ENCODE data around the gene NCKAP1.

The NCKAP1 gene

GRCh38 chr2:182951948-182952663 is 86.2 kb downstream of the NCKAP1 start:
- peak; percentile 72 for DNase-seq (ENCODE audit: low read depth)

DNA sequence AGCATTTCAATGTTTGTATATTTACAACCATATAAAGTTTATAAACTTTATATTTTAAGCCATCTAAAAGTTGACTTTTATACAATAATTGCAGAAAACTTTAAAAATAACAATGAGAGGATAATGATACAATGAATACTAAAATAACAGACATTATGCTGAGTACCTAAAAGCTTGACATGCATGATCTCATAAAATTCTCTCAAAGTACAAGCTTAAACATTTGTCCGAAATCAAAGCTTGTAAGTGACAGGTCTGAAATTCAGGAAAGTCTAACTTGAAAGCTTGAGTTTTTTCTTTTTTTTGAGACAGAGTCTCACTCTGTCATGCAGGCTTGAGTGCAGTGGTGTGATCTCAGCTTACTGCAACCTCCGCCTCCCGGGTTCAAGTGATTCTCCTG is 87.7 kb downstream of the NCKAP1 start:
- DNase-seq (ENCODE audit: low read depth) = no peak

- peak; percentile 47 for DNase-seq (ENCODE audit: low read depth)
Observed at GRCh38 chr2:182949572-182950189, 88.6 kb downstream of the NCKAP1 start.

- no peak for DNase-seq (ENCODE audit: low read depth)
Observed at GRCh38 chr2:182949052-182949451, 89.2 kb downstream of the NCKAP1 start.

DNA sequence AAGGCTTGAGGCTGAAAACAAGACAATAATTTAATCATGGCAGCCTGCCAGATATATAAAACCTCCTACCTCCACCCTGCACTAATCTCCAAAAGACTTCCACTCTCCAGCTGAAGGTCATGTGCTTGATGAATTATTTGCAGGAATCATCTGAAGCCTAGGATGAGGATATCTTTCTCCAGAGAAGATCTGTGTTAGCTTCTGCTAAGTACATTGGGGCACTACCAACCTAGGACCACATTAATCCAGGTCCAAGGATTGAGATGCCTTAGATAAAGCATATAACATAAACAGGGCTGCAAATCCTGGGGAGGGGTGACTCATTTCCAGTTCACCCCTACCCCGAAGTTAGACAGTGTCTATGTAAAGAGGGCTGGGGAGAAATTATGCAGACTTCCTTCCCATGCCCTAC is 91.3 kb downstream of the NCKAP1 start:
- DNase-seq (ENCODE audit: low read depth) = peak; percentile 55

- DNase-seq (ENCODE audit: low read depth) = no peak
Observed at GRCh38 chr2:182943339-182943738, 94.9 kb downstream of the NCKAP1 start.

DNA sequence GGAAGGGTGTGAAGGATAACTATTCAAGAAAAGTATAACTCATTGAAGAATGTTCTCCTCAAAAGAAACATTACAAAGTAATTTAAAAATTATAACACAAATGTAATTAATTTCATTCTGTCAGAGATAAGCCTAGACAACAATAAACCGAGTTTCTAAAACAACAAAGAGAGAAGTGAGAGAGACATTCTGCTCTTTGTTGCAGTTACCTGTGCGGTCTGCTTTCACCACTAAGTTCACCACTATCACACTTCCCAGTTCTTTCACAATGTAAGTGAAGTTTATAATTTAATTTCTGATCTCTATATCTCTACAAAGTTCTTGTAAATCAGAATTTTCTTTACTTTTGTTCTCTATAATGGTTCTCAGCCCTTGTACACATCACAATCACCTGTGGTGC is 95.5 kb downstream of the NCKAP1 start:
- DNase-seq (ENCODE audit: low read depth) = no peak

DNA sequence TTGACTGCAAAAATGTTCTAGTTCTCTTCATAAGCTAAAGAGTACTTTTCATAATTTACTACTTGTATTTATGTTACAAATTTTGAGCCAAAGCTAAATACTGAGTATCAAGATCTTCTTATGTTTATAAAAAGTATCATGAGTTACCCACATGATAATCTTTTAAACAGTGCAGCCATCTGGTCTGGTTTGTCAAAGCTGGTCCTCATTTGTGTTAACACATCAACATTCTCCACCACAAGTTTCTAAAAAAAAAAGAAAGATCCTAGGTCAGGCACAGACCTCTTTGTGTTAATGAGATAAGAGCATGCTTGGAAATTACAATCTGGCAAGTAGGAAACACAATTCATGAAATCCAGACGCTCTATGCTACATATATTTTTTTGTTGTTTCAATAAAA is 96.3 kb downstream of the NCKAP1 start:
- peak; percentile 31 for DNase-seq (ENCODE audit: low read depth)

DNA sequence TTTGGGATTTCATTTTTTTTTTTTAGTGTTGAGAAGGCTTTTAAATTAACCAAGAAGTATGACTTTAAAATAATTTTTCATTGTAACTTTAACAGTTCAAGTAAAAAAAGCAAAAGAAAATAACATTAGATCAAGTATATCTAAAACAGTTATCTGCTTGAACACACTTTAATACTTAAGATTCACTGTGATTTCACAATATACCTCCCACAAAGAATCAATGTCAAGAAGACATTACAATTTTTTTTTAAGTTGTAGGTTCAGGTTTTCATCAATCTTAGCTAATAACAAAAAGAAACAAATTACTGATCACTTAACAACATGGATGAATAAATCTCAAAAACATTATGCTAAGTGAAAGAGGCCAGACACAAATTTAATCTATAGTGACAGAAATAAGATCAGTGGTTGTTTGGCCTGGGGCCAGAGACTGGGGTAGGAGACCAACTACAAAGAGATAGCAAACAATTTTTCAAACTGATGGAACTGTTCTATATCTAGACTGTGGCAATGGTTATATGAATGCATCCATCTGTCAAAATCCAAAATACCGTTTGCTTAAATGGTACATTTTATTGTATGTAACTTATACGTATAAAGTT is 97.0 kb downstream of the NCKAP1 start:
- peak; percentile 47 for DNase-seq (ENCODE audit: low read depth)

DNA sequence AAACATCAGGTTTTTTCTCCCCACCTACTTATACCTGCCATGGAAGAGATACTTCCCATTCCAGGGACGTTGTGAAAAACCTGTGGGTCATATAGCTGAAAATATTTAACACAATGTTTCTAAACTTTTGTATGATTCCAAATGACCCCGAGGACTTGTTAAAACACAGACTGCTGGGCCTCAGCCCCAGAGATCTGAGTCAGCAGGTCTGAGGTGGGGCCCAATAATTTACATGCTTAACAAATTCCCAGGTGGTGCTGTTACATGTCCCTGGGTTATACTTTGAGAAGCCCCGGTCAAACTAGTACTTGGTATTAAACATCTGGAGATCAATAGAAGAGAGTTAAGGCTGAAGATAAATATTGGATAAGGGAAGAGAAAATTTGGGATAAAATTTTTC is 100.4 kb downstream of the NCKAP1 start:
- peak; percentile 18 for DNase-seq (ENCODE audit: low read depth)

DNA sequence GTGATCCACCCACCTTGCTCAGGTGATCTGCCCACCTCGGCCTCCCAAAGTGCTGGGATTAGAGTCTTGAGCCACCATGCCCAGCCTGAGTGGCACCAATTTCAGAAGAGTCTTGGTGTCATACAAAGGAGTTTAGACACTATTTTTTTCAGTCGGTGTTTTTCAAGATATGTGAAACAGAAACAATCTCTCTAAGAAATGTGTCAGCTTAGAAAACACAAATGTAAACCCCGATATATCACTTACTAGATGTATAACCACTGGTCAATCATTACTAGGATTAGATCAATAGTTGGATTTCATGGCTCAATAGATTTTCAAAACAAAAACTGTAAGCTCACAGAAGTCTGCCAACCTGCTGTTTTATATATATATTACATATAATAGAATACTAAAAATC is 104.6 kb downstream of the NCKAP1 start:
- DNase-seq (ENCODE audit: low read depth) = no peak

- no peak for DNase-seq (ENCODE audit: low read depth)
Observed at GRCh38 chr2:182929972-182930371, 108.3 kb downstream of the NCKAP1 start.

GRCh38 chr2:182924306-182924705 is 114.0 kb downstream of the NCKAP1 start:
- peak; percentile 64 for DNase-seq (ENCODE audit: low read depth)

DNA sequence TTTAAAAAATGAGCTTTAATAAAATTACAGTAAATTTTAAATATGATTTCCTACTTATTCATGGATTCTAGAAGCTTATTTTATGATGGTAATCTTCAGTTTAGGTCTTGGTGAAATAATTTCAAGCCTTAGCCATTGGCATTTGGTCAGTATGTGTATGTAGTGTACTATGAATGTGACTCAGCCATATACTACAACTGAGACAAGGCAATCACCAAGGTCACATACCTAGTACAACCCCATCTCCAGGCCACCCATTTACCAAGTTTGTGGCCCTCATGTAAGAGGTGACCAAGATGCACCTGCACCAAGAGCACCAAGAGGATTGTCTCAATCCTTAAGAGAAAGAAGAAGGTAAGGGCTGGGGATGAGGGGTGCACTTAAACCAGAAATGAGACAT is 117.0 kb downstream of the NCKAP1 start:
- DNase-seq (ENCODE audit: low read depth) = no peak

- DNase-seq (ENCODE audit: low read depth) = no peak
Observed at GRCh38 chr2:182920631-182921056, 117.6 kb downstream of the NCKAP1 start.

- no peak for DNase-seq (ENCODE audit: low read depth)
Observed at GRCh38 chr2:182920089-182920488, 118.2 kb downstream of the NCKAP1 start.

DNA sequence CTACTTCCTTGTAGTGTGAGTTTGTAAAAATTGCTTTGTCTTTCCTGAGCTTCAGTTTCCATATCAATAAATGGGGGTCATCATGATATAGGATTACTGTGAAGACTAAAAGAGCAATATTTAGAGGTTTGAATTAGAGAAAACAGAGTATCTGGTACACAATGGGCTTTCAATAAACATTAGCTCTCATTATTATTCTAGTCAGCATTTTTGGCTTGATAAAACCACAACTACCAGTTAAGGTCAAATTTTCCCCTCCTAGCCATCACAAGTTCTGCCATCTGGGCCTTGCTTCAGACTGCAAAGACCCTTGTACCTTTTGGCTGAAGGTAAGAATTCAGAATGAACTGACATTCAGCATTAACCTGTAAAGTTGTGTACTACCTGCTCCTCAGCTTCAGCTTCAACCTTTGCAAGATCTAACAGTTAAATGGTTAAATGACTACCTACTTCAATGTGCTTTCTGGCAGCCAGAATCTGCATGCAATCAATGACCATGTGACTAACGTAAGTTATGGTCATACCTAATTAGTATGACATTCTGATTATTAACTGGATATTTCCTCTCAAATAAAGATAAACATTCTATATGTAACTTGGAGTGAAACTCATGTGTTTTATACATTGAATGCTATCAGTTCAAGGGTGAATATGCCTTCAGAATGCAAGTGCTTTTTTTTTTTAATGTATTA is 119.2 kb downstream of the NCKAP1 start:
- DNase-seq (ENCODE audit: low read depth) = no peak

DNA sequence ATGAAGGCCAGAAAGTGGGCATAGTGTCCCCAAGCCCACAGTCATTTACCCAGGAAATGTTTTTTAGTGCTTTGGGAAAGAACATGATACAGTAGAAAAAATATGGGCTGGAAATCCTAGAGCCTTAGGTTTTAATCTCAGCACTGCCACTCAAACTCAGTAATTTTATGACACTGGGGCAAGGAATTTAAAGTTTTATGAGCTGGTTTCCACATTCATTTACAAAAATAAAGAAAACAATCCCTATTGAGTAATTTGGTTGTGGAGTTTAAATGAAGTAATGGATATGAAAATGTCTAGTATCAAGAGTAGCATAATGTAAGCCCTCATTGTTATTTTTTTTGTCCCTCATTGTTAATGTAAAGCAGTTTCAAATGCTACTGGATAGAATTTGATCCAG is 120.3 kb downstream of the NCKAP1 start:
- peak; percentile 11 for DNase-seq (ENCODE audit: low read depth)

DNA sequence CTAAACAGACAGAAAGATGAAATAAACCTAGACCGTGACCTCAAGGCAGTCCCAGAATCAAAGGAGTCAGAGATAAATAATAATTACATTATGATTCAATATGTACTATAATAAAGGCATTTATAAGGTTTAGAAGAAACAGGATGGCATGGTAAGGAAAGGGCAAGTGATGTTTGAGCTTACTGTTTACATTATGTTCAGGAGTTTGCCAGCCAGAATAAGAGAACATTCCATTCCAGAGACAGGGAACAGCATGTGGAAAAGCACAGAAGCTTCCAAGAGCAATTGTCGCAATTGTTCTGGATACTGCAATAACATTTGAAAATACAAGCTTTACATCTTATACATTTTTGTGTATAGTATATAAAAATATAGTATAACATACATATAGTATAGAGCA is 121.8 kb downstream of the NCKAP1 start:
- no peak for DNase-seq (ENCODE audit: low read depth)

DNA sequence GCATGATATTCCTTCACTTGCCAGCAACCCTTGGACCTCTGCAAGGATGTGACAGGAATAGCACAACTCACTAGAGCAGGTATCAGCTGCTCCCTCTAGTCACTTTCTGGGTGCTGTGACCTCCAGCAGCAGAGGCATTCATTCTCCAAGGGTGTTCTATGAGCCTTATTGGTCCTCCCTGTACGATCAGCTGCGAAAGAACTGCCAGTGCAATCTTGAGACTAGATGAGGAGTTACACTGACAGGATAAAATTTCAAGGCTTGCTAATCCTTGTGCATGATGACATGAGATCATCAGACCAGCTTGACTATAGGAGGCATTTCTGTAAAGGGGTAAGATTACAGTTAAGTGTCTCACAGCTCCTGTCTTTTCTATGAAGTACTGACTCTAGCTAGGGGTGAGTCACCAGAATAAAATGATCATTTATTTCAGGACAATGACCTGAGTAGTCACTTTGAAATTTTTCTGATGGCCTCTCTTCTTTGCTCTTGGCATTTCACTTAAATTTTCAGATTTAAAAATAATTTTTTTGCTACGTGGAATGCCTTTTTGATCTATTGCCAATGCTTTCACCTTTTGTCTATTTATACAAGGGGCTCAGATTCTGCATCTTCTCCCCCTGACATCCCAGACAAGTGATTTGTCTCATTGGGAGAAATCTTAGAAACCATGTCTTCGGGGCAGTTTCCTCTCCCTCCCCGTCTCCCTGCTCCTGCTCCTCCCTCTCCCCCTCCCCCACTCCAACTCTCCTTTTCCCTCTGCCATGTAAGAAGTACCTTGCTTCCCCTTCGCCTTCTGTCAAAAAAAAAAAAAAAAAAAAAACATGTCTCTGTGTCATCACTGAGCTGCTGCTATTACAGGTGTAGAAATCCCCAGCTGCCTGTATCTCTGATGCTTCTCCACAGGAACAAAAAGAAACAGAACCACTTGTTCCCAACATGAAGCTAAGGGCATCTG is 122.6 kb downstream of the NCKAP1 start:
- peak; percentile 96 for DNase-seq (ENCODE audit: low read depth)

- DNase-seq (ENCODE audit: low read depth) = no peak
Observed at GRCh38 chr2:182914852-182915251, 123.4 kb downstream of the NCKAP1 start.

GRCh38 chr2:182913064-182913463 is 125.2 kb downstream of the NCKAP1 start:
- no peak for DNase-seq (ENCODE audit: low read depth)

Measured in iris pigment epithelial cell (primary cell).